Mammary epithelial cell (primary cell): ENCODE measurements around the gene SLC17A9.

Experiments
- CTCF ChIP-seq, 2 donors: IDR thresholded peaks in 1 of 2; conservative IDR thresholded peaks in 1 of 2; 2 replicates each; pipeline ENCODE4 v1.5.1; 2011 to 2012; ENCODE audit warnings: inconsistent platforms in 2 of 2, low read length in 2 of 2, mild to moderate bottlenecking in 2 of 2, control low read depth in 1 of 2, low read depth in 1 of 2; ENCODE audit not compliant: insufficient read depth in 1 of 2; ENCODE audit errors: extremely low read depth in 1 of 2
- EZH2 ChIP-seq: IDR thresholded peaks from 2 replicates; pipeline ENCODE4 v1.6.1; 2012; ENCODE audit warnings: low read length, inconsistent platforms, borderline replicate concordance

GRCh38 chr20:63002511-63002910 lies 50.0 kb downstream of the SLC17A9 start:
- TF ChIP-seq CTCF (conservative IDR thresholded peaks at IDR 0.05 in 1 of 2, IDR thresholded peaks at IDR 0.05 in 1 of 2; ENCODE audit: extremely low read depth in 1 of 2, insufficient read depth in 1 of 2, low read depth in 1 of 2, low read length in 2 of 2) (no peak), EZH2 (no peak)
